Gastroesophageal sphincter (tissue), 3 donors: Measurements from ENCODE around the gene MKLN1.
"Not testable (repeated sequence)": the region's sequence is repeated elsewhere in the genome, so short reads cannot be mapped to it uniquely, and the experiment has no call there.

Experiments
- EP300 ChIP-seq: sonication (generic); formaldehyde crosslinking; IDR thresholded peaks from one replicate; pipeline ENCODE4 v1.6.1; 2017; ENCODE audit warnings: antibody characterized with exemption, mild to moderate bottlenecking
- POLR2A ChIP-seq, 2 donors: fragments of 450-650 bp; IDR thresholded peaks; one replicate each; pipeline ENCODE4 v1.6.1; 2017; ENCODE audit warnings: antibody characterized with exemption in 2 of 2, mild to moderate bottlenecking in 2 of 2, moderate library complexity in 1 of 2
- POLR2AphosphoS5 ChIP-seq: sonication (generic); formaldehyde crosslinking; IDR thresholded peaks from one replicate; pipeline ENCODE4 v1.6.1; 2017; ENCODE audit warnings: antibody characterized with exemption
- TF ChIP-seq, protein P1 (sequence below), 4 experiments: fragments of 200-600 bp in 2 of 4; fragments of 450-650 bp in 2 of 4; sonication (generic) in 1 of 4; IDR thresholded peaks; one replicate each; pipeline ENCODE4 v1.5.1; 2017 to 2019; ENCODE audit warnings: antibody characterized with exemption in 4 of 4, mild to moderate bottlenecking in 2 of 4, moderate library complexity in 2 of 4

DNA sequence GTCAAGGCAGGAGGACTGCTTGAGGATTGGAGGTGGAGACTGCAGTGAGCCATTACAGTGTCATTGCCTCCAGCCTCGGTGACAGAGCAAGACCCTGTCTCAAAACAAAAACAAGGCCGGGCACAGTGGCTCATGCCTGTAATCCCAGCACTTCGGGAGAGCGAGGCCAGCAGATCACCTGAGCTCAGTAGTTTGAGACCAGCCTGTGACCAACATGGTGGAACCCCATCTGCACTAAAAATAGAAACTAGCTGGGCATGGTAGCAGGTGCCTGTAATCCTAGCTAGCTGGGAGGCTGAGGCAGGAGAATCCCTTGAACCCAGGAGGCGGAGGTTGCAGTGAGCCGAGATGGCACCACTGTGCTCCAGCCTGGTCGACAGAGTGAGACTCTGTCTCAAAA, 103.2 kb downstream of the MKLN1 start:
- not testable (repeated sequence) for TF ChIP-seq POLR2A (IDR thresholded peaks at IDR 0.05); POLR2AphosphoS5; EP300
- TF ChIP-seq, protein P1, sequence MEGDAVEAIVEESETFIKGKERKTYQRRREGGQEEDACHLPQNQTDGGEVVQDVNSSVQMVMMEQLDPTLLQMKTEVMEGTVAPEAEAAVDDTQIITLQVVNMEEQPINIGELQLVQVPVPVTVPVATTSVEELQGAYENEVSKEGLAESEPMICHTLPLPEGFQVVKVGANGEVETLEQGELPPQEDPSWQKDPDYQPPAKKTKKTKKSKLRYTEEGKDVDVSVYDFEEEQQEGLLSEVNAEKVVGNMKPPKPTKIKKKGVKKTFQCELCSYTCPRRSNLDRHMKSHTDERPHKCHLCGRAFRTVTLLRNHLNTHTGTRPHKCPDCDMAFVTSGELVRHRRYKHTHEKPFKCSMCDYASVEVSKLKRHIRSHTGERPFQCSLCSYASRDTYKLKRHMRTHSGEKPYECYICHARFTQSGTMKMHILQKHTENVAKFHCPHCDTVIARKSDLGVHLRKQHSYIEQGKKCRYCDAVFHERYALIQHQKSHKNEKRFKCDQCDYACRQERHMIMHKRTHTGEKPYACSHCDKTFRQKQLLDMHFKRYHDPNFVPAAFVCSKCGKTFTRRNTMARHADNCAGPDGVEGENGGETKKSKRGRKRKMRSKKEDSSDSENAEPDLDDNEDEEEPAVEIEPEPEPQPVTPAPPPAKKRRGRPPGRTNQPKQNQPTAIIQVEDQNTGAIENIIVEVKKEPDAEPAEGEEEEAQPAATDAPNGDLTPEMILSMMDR (IDR thresholded peaks at IDR 0.05) = not testable (repeated sequence)
